ENCODE data around the gene TIGD1. TPM values are rescaled to one million over a fixed set of nuclear protein-coding genes. Genes with fewer than 3 reads are reported as not detected.

The TIGD1 gene
- total and polyA plus RNA-seq, 2 experiments from 2014 or later: 7.6 to 9.3 TPM

DNA sequence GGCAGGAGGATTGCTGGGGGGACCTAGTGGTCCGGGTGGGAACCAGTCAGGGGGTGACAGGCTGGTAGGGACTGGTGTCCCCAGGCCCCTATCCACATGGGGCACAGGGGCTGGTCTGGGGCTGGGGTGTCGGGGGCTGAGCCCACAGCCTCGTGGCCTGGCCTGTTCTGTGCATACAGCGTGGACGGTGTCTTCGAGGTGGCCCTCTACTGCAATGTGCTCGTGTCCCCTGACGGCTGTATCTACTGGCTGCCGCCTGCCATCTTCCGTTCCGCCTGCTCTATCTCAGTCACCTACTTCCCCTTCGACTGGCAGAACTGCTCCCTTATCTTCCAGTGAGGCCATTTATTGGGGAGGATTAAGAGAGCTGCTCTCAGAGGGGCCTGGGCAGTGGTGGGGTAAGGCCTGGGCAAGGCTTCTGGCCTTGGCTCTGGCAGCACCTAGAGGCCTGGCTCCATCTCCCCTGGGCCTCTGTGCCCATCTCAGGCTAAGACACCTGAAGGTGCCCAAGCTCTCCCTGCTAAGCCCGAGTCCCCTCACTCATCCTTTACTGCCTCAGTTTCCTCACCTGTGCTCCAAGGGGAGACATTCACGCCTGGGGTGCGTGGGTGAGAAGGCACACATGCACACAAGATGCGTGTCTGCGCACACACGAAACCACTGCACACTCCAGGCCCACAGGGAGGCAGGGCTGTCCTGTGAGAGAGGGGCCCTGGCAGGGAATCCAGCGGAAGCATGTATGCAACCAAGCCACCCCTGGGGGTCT, 9.0 kb downstream of the TIGD1 start:
- no peak for TF ChIP-seq ZNF114 (CRISPR knock-in tag; IDR thresholded peaks at IDR 0.05)
- no peak for TF ChIP-seq POLR2AphosphoS5 (IDR thresholded peaks at IDR 0.05; ENCODE audit: low read depth)
- TF ChIP-seq EZH2 (IDR thresholded peaks at IDR 0.05; ENCODE audit: low read depth, unreplicated experiment): no peak
- no peak for TF ChIP-seq NANOG (IDR thresholded peaks at IDR 0.05; ENCODE audit: borderline replicate concordance)
- TF ChIP-seq, protein P1, sequence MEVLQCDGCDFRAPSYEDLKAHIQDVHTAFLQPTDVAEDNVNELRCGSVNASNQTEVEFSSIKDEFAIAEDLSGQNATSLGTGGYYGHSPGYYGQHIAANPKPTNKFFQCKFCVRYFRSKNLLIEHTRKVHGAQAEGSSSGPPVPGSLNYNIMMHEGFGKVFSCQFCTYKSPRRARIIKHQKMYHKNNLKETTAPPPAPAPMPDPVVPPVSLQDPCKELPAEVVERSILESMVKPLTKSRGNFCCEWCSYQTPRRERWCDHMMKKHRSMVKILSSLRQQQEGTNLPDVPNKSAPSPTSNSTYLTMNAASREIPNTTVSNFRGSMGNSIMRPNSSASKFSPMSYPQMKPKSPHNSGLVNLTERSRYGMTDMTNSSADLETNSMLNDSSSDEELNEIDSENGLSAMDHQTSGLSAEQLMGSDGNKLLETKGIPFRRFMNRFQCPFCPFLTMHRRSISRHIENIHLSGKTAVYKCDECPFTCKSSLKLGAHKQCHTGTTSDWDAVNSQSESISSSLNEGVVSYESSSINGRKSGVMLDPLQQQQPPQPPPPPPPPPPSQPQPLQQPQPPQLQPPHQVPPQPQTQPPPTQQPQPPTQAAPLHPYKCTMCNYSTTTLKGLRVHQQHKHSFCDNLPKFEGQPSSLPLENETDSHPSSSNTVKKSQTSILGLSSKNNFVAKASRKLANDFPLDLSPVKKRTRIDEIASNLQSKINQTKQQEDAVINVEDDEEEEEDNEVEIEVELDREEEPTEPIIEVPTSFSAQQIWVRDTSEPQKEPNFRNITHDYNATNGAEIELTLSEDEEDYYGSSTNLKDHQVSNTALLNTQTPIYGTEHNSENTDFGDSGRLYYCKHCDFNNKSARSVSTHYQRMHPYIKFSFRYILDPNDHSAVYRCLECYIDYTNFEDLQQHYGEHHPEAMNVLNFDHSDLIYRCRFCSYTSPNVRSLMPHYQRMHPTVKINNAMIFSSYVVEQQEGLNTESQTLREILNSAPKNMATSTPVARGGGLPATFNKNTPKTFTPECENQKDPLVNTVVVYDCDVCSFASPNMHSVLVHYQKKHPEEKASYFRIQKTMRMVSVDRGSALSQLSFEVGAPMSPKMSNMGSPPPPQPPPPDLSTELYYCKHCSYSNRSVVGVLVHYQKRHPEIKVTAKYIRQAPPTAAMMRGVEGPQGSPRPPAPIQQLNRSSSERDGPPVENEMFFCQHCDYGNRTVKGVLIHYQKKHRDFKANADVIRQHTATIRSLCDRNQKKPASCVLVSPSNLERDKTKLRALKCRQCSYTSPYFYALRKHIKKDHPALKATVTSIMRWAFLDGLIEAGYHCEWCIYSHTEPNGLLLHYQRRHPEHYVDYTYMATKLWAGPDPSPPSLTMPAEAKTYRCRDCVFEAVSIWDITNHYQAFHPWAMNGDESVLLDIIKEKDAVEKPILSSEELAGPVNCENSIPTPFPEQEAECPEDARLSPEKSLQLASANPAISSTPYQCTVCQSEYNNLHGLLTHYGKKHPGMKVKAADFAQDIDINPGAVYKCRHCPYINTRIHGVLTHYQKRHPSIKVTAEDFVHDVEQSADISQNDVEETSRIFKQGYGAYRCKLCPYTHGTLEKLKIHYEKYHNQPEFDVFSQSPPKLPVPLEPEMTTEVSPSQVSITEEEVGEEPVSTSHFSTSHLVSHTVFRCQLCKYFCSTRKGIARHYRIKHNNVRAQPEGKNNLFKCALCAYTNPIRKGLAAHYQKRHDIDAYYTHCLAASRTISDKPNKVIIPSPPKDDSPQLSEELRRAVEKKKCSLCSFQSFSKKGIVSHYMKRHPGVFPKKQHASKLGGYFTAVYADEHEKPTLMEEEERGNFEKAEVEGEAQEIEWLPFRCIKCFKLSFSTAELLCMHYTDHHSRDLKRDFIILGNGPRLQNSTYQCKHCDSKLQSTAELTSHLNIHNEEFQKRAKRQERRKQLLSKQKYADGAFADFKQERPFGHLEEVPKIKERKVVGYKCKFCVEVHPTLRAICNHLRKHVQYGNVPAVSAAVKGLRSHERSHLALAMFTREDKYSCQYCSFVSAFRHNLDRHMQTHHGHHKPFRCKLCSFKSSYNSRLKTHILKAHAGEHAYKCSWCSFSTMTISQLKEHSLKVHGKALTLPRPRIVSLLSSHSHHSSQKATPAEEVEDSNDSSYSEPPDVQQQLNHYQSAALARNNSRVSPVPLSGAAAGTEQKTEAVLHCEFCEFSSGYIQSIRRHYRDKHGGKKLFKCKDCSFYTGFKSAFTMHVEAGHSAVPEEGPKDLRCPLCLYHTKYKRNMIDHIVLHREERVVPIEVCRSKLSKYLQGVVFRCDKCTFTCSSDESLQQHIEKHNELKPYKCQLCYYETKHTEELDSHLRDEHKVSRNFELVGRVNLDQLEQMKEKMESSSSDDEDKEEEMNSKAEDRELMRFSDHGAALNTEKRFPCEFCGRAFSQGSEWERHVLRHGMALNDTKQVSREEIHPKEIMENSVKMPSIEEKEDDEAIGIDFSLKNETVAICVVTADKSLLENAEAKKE (CRISPR knock-in tag; IDR thresholded peaks at IDR 0.05): no peak
- TF ChIP-seq EZH2phosphoT487 (IDR thresholded peaks at IDR 0.05; ENCODE audit: unreplicated experiment): no peak
- Histone ChIP-seq H3K4me1 (ENCODE audit: insufficient read depth) (peaks cover 4% of the 10 kb centered on the region; the same call in 1 of the 2 replicates), H3F3A (replicated peaks; ENCODE audit: low read depth) (no peaks in the 10 kb centered on the region), H3K4me3 (no peak overlapping the region), H3K36me3 (ENCODE audit: insufficient read depth) (no peaks in the 10 kb centered on the region), H3K27ac (ENCODE audit: low read depth) (no peak overlapping the region), H3K27me3 (ENCODE audit: insufficient read depth) (no peaks in the 10 kb centered on the region), H4K20me1 (replicated peaks; ENCODE audit: insufficient read depth) (no peaks in the 10 kb centered on the region), H3K79me2 (replicated peaks; ENCODE audit: insufficient read depth) (peaks cover 2% of the 10 kb centered on the region), H2AFZ (no peak overlapping the region), H3K9me2 (ENCODE audit: insufficient read depth) (no peaks in the 10 kb centered on the region), H3K4me2 (no peak overlapping the region)
- Mint-ChIP-seq H3K4me3 (no peak overlapping the region), H3K27me3 (ENCODE audit: insufficient read depth, low read depth, poor library complexity) (peaks cover 13% of the 10 kb centered on the region), H3K27ac (no peak overlapping the region), H3K36me3 (ENCODE audit: low read depth) (peaks cover 5% of the 10 kb centered on the region; the same call in 2 of the 3 replicates), H3K9me3 (peaks cover 6% of the 10 kb centered on the region; the same call in 2 of the 3 replicates), H3K4me1 (peaks cover 25% of the 10 kb centered on the region)
- DNase-seq (ENCODE audit: low spot score) (no peak), ATAC-seq (no peak)

All from GM23338 (cell line).